RWPE2 (cell line): ENCODE results near the gene UBE2H.

Experiments used
- ATAC-seq: fragments of 200-7000 bp; cut with Tn5 transposase; 3 replicates; pipeline ENCODE4 v1.9.1; 2021; ENCODE audit warnings: low read depth
- DNase-seq: peaks from one replicate; pipeline ENCODE4 v3.0.0-alpha.2; 2020; ENCODE audit warnings: low spot score
- H3K27ac ChIP-seq: fragments of 450-650 bp; 2 replicates; pipeline ENCODE4 v1.5.1; 2017; ENCODE audit warnings: mild to moderate bottlenecking; ENCODE audit not compliant: poor library complexity, severe bottlenecking
- H3K27me3 ChIP-seq: fragments of 250-450 bp; sonication (Bioruptor Pico); 2 replicates; pipeline ENCODE4 v1.5.1; 2021; ENCODE audit warnings: mild to moderate bottlenecking, moderate library complexity; ENCODE audit not compliant: insufficient read depth, poor library complexity, severe bottlenecking
- H3K36me3 ChIP-seq: fragments of 250-450 bp; sonication (Bioruptor Pico); 2 replicates; pipeline ENCODE4 v1.5.1; 2020; ENCODE audit warnings: low read depth, mild to moderate bottlenecking, moderate library complexity
- H3K4me1 ChIP-seq: fragments of 250-450 bp; sonication (Bioruptor Pico); 2 replicates; pipeline ENCODE4 v1.5.1; 2021; ENCODE audit warnings: mild to moderate bottlenecking, moderate library complexity; ENCODE audit not compliant: insufficient read depth, poor library complexity, severe bottlenecking
- H3K4me3 ChIP-seq: fragments of 250-450 bp; sonication (Bioruptor Pico); 2 replicates; pipeline ENCODE4 v1.5.1; 2021; ENCODE audit warnings: mild to moderate bottlenecking, moderate library complexity; ENCODE audit not compliant: severe bottlenecking
- H3K9me3 ChIP-seq: fragments of 250-450 bp; sonication (Bioruptor Pico); 2 replicates; pipeline ENCODE4 v1.5.1; 2021; ENCODE audit warnings: mild to moderate bottlenecking, moderate library complexity; ENCODE audit not compliant: severe bottlenecking
- TF ChIP-seq, protein P1 (sequence below): fragments of 450-650 bp; IDR thresholded peaks from one replicate; pipeline ENCODE4 v1.5.1; 2017; ENCODE audit warnings: mild to moderate bottlenecking, moderate library complexity; ENCODE audit not compliant: poor library complexity, severe bottlenecking

The UBE2H gene

DNA sequence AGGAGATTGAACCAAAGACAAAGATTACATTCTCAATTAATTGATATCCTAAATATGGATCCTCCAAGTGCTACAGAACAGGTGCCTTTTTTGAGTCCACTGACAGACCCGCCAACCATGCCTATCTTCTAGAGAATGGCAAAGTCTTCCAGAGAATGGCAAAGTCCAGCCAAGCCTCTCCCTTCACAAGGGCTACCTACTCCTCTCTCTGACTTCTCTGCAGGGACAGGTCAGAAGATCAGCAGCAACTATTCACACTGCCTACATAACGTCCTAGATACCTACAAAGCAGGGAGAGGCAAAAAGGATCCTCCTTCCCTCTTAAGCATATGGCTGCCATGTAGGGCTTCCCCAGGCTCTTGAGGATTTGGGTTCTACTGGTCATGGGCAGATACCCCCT lies 12.4 kb downstream of the UBE2H start:
- TF ChIP-seq, protein P1, sequence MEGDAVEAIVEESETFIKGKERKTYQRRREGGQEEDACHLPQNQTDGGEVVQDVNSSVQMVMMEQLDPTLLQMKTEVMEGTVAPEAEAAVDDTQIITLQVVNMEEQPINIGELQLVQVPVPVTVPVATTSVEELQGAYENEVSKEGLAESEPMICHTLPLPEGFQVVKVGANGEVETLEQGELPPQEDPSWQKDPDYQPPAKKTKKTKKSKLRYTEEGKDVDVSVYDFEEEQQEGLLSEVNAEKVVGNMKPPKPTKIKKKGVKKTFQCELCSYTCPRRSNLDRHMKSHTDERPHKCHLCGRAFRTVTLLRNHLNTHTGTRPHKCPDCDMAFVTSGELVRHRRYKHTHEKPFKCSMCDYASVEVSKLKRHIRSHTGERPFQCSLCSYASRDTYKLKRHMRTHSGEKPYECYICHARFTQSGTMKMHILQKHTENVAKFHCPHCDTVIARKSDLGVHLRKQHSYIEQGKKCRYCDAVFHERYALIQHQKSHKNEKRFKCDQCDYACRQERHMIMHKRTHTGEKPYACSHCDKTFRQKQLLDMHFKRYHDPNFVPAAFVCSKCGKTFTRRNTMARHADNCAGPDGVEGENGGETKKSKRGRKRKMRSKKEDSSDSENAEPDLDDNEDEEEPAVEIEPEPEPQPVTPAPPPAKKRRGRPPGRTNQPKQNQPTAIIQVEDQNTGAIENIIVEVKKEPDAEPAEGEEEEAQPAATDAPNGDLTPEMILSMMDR, result no peak
- ATAC-seq (no peak), DNase-seq (no peak)
- Histone ChIP-seq H3K9me3 (no peaks in the 10 kb centered on the region), H3K4me3 (no peak overlapping the region), H3K27me3 (no peaks in the 10 kb centered on the region), H3K36me3 (peaks cover 62% of the 10 kb centered on the region), H3K4me1 (no peaks in the 10 kb centered on the region), H3K27ac (no peak overlapping the region)

DNA sequence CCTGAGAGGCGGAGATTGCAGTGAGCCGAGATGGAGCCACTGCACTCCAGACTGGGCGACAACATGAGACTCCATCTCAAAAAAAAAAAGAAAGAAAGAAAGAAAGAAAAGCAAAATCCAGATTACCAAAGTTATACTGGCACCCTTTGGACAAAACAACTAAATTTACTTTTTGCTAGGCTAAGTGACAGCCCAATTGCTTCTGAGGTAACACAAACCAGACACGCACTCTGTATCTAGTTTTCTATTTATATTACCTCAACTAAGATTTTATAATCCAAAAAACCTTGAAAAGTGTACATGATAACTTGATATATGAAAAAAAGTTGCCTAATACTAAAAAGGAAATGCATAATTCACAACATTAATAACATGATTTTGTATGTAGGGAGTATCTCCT lies 12.9 kb downstream of the UBE2H start:
- TF ChIP-seq, protein P1, result no peak
- Histone ChIP-seq H3K4me3 (no peak overlapping the region), H3K27me3 (no peaks in the 10 kb centered on the region), H3K36me3 (peaks cover 62% of the 10 kb centered on the region), H3K27ac (no peak overlapping the region), H3K9me3 (no peaks in the 10 kb centered on the region), H3K4me1 (no peaks in the 10 kb centered on the region)
- ATAC-seq, result no peak
- DNase-seq, result no peak

DNA sequence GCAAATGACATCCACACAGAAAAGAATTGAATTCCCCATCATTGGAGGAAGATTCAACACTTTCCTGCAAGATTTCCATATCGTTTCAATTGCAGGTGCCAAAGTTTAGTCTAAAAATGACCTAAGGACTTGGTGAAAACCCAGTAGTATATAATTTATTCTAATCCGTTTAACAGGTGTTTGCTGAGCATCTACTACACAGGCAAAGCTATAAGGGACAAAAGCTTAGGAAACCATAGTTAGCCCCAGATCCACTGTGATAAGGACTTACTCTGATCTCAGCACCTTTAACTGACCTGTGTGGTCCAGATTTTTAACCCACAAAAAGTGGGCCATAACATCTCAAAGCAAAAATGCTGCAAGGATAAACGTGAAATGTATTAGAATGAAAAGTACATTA lies 19.1 kb downstream of the UBE2H start:
- Histone ChIP-seq H3K4me3 (no peak overlapping the region), H3K4me1 (no peaks in the 10 kb centered on the region), H3K9me3 (no peaks in the 10 kb centered on the region), H3K36me3 (peaks cover 55% of the 10 kb centered on the region), H3K27ac (no peak overlapping the region), H3K27me3 (no peaks in the 10 kb centered on the region)
- DNase-seq, result no peak
- TF ChIP-seq, protein P1, result no peak
- ATAC-seq, result no peak

DNA sequence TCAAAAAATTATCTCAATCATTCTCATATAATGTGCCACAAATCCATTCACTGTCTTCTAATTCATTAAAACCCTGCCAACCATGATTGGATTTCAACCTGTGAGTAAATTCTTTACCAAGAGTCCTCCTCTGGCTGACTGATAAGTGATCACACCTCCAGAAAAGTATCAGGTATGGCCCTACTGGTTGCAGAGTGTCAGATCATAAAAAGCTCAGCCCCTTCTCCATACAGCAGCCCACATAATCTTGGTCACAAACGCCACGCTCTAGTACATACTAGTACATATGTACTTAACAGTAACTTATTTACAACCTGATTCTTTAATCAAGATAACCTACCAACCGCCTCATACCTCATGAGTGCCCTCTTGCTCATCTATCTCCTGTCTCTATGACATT lies 26.1 kb downstream of the UBE2H start:
- Histone ChIP-seq H3K27ac (no peak overlapping the region), H3K27me3 (no peaks in the 10 kb centered on the region), H3K4me3 (no peak overlapping the region), H3K36me3 (peaks cover 58% of the 10 kb centered on the region), H3K4me1 (peaks cover 2% of the 10 kb centered on the region), H3K9me3 (no peaks in the 10 kb centered on the region)
- DNase-seq, result no peak
- no peak for ATAC-seq
- TF ChIP-seq, protein P1, result no peak

DNA sequence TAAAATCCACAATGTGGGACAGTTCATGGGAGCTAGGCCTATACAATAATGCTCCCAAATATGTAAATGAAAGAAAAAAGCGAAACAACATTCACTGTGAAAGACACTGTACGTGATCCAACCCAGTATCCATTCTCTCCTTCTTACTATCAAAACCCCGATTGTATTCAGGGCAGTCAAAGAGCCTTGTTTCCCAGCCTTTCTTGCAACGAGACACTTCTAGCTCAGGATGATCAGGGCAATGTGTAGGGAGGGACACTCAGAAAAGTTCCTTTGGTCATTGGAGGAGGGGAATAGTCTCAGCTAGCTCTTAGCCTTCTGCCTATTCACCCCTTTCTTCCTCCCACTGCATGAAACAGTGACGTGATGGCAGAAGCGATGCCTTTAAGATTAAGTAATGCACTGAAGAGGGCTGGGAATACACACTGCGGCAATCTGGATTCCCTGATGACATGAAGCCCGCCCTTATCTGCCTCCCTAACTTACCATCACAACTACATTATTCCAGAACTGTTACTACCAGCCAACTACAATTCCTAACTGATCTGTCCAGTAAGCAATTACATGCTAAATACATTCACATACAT lies 27.3 kb downstream of the UBE2H start:
- TF ChIP-seq, protein P1, result no peak
- H3K36me3 ChIP-seq, result peaks cover 61% of the 10 kb centered on the region
- ATAC-seq (no peak; the same call in 2 of the 3 replicates), DNase-seq (no peak)
- H3K27me3 ChIP-seq, result no peaks in the 10 kb centered on the region
- H3K4me3 ChIP-seq, result no peak overlapping the region
- H3K4me1 ChIP-seq, result peaks cover 2% of the 10 kb centered on the region
- H3K27ac ChIP-seq, result no peak overlapping the region
- no peaks in the 10 kb centered on the region for H3K9me3 ChIP-seq
